ENCODE data around the gene CTU2.

Gene CTU2

GRCh38 chr16:88700636-88701482 is 5.4 kb upstream of the CTU2 start:
- ATAC-seq = peak; percentile 87

GRCh38 chr16:88701581-88702370 is 4.5 kb upstream of the CTU2 start:
- no peak for ATAC-seq
- no peak for TF ChIP-seq RARB (CRISPR knock-in tag; IDR thresholded peaks at IDR 0.05)
- no peak for TF ChIP-seq SNAI2 (CRISPR knock-in tag; IDR thresholded peaks at IDR 0.05)
- TF ChIP-seq ISL1 (CRISPR knock-in tag; IDR thresholded peaks at IDR 0.05) = no peak
- no peak for TF ChIP-seq ZFP30 (CRISPR knock-in tag; IDR thresholded peaks at IDR 0.05)
- TF ChIP-seq POU6F1 (CRISPR knock-in tag; IDR thresholded peaks at IDR 0.05; ENCODE audit: borderline replicate concordance, low read depth) = no peak
- TF ChIP-seq PPARA (CRISPR knock-in tag; IDR thresholded peaks at IDR 0.05; ENCODE audit: borderline replicate concordance) = no peak
- TF ChIP-seq ZFP3 (CRISPR knock-in tag; IDR thresholded peaks at IDR 0.05) = no peak
- no peak for TF ChIP-seq TOX (CRISPR knock-in tag; IDR thresholded peaks at IDR 0.05; ENCODE audit: borderline replicate concordance)
- TF ChIP-seq ZNF70 (CRISPR knock-in tag; IDR thresholded peaks at IDR 0.05) = no peak
- TF ChIP-seq CSRNP3 (CRISPR knock-in tag; IDR thresholded peaks at IDR 0.05) = no peak
- TF ChIP-seq CSDC2 (CRISPR knock-in tag; IDR thresholded peaks at IDR 0.05) = no peak
- TF ChIP-seq BACH2 (CRISPR knock-in tag; IDR thresholded peaks at IDR 0.05; ENCODE audit: borderline replicate concordance) = no peak
- no peak for TF ChIP-seq GLIS3 (CRISPR knock-in tag; IDR thresholded peaks at IDR 0.05)
- no peak for TF ChIP-seq ZC3H10 (CRISPR knock-in tag; IDR thresholded peaks at IDR 0.05)
- TF ChIP-seq ESRRG (CRISPR knock-in tag; IDR thresholded peaks at IDR 0.05) = no peak
- no peak for TF ChIP-seq ARNTL (CRISPR knock-in tag; IDR thresholded peaks at IDR 0.05; ENCODE audit: borderline replicate concordance, low read depth)
- no peak for TF ChIP-seq OSR1 (CRISPR knock-in tag; IDR thresholded peaks at IDR 0.05)
- TF ChIP-seq TCF4 (CRISPR knock-in tag; IDR thresholded peaks at IDR 0.05; ENCODE audit: borderline replicate concordance) = no peak

More at GRCh38 chr16:88700636-88701482, 5.4 kb upstream of the CTU2 start:
- TF ChIP-seq POU6F1 (CRISPR knock-in tag; IDR thresholded peaks at IDR 0.05; ENCODE audit: borderline replicate concordance, low read depth) = no peak
- TF ChIP-seq CSDC2 (CRISPR knock-in tag; IDR thresholded peaks at IDR 0.05) = no peak
- no peak for TF ChIP-seq ISL1 (CRISPR knock-in tag; IDR thresholded peaks at IDR 0.05)
- TF ChIP-seq PATZ1 (CRISPR knock-in tag; IDR thresholded peaks at IDR 0.05; ENCODE audit: borderline replicate concordance) = peak; percentile 35; the same call in 1 of the 2 replicates

- TF ChIP-seq TCF4 (CRISPR knock-in tag; IDR thresholded peaks at IDR 0.05; ENCODE audit: borderline replicate concordance) (no peak), ISL1 (CRISPR knock-in tag; IDR thresholded peaks at IDR 0.05) (no peak), ZFP3 (CRISPR knock-in tag; IDR thresholded peaks at IDR 0.05) (no peak), TOX (CRISPR knock-in tag; IDR thresholded peaks at IDR 0.05; ENCODE audit: borderline replicate concordance) (no peak)
- ATAC-seq = no peak
These were observed 3.7 kb upstream of the CTU2 start for GRCh38 chr16:88702371-88703210.
